Uterus (tissue), 2 donors: Measurements from ENCODE around the gene C17orf78.

Experiments
- CTCF ChIP-seq, 4 experiments: fragments of 200-600 bp in 2 of 4; fragments of 450-650 bp in 2 of 4; sonication (generic) in 2 of 4; IDR thresholded peaks; one replicate each; pipeline ENCODE4 v1.5.1; 2016 to 2019; ENCODE audit warnings: antibody characterized with exemption in 4 of 4, mild to moderate bottlenecking in 2 of 4, moderate library complexity in 1 of 4
- POLR2A ChIP-seq, 2 donors: fragments of 450-650 bp; IDR thresholded peaks; one replicate each; pipeline ENCODE4 v1.6.1; 2016; ENCODE audit warnings: antibody characterized with exemption in 2 of 2, mild to moderate bottlenecking in 1 of 2, moderate library complexity in 1 of 2

GRCh38 chr17:37360632-37361031 is 15.2 kb upstream of the C17orf78 start:
- TF ChIP-seq CTCF (IDR thresholded peaks at IDR 0.05) (no peak), POLR2A (IDR thresholded peaks at IDR 0.05) (no peak)
